ENCODE measurements around the gene TACC2.
A peak's percentile ranks its signal among the peaks of the same experiment; 100 is the strongest.

Gene TACC2

DNA sequence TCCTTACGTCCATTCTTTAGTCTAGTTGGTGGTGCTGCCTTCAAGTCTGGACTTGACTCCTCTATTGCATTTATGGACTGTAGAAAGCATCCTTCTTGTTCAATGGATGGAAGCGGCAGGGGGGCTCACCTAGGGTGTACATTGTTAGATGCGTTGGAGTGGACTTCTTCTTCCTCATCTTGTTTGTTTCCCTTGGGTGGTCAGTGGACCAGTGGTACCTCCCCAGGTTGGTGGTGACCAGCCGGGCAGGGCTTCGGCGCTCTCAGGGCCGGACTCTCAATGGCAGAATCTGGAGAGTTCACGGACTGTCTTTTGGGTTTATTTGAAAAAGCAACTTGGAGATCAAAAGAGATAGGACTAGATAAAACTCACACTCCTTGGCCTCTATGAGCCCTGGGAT lies 276.0 kb downstream of the TACC2 start:
- DNase-seq (ENCODE audit: low read depth in 4 of 4, low spot score in 1 of 4), result no peak

- no peak for DNase-seq (ENCODE audit: low read depth in 4 of 4, low spot score in 1 of 4)
These were observed 276.9 kb downstream of the TACC2 start for GRCh38 chr10:122265896-122266295.

- DNase-seq (ENCODE audit: low read depth in 4 of 4, low spot score in 1 of 4), result peak; percentile 18 to 31 (median 20)
These were observed 279.1 kb downstream of the TACC2 start for GRCh38 chr10:122267849-122268737.

GRCh38 chr10:122269059-122269687 lies 280.2 kb downstream of the TACC2 start:
- DNase-seq (ENCODE audit: low read depth in 4 of 4, low spot score in 1 of 4), result no peak

DNA sequence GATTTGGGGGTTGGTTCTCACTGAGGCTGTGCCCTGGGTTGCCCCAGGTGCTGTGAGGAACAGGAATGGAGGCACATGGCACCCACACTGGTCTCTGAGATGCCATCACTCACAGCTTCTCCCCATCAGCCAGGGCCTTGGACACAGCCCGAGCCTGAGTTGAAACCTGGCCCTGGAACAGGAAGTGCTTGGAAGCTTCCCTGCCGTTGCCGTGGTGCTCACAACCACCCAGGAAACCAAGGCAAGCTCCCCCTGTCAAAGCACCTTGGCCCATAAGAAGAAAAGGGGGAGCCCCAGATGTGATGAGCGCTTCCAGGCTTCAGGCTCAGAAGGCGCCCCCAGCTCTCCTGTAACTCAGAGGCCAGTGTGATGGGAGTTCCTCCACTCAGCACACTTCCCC lies 282.1 kb downstream of the TACC2 start, which contains the start of gene BTBD16:
Gene BTBD16, plus strand, starts transcription at position 221 of the 400 bp plus-strand sequence. CDS start 3,786 bp downstream, outside the sequence.
- DNase-seq (ENCODE audit: low read depth in 4 of 4, low spot score in 1 of 4), result no peak

- no peak for DNase-seq (ENCODE audit: low read depth in 4 of 4, low spot score in 1 of 4)
These were observed 285.1 kb downstream of the TACC2 start for GRCh38 chr10:122273966-122274545.

GRCh38 chr10:122276611-122277208 lies 287.7 kb downstream of the TACC2 start:
- no peak for DNase-seq (ENCODE audit: low read depth in 4 of 4, low spot score in 1 of 4)

- no peak for DNase-seq (ENCODE audit: low read depth in 4 of 4, low spot score in 1 of 4)
These were observed 288.7 kb downstream of the TACC2 start for GRCh38 chr10:122277526-122278136.

- DNase-seq (ENCODE audit: low read depth in 4 of 4, low spot score in 1 of 4), result no peak
These were observed 290.8 kb downstream of the TACC2 start for GRCh38 chr10:122279725-122280141.

DNA sequence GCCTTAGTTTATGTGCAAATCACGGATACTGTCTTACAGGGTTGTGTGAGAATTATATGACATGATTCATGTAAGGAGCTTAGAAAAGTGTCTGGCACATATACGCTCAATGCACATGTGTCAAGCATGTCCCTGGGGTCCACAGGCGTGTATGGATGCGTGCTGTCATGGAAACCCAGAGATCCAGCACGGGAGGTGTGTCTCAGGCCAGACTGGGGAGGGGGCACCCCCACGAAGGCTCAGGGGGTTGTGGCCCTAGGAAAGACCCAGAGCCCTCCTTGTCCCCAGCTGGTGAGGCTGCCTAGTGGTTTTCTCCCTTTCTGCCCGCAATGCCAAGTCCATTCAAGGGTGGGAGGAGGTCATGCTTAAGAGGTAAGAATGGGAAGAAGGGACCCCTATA lies 291.2 kb downstream of the TACC2 start:
- DNase-seq (ENCODE audit: low read depth in 4 of 4, low spot score in 1 of 4), result no peak

- no peak for DNase-seq (ENCODE audit: low read depth in 4 of 4, low spot score in 1 of 4)
These were observed 292.2 kb downstream of the TACC2 start for GRCh38 chr10:122281018-122281626.

DNA sequence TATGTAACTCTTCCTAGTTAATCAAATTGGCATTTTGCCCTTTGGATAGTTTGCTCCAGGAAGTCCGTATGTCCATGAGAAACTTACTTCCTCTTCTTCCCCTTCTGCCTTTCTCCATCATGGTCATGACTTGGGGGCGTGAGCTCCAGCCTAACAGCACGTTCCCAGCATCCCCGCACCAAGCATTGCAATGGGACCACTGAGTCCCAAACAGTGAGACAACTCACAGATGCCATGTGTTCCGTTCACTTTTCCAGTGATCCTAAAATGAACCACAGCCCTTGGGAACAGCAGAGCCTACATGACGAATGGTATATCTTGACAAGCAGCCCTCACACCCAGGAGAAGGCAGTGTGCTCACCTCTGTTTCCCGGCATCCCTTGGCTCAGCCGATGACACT lies 292.8 kb downstream of the TACC2 start:
- DNase-seq (ENCODE audit: low read depth in 4 of 4, low spot score in 1 of 4), result no peak

DNA sequence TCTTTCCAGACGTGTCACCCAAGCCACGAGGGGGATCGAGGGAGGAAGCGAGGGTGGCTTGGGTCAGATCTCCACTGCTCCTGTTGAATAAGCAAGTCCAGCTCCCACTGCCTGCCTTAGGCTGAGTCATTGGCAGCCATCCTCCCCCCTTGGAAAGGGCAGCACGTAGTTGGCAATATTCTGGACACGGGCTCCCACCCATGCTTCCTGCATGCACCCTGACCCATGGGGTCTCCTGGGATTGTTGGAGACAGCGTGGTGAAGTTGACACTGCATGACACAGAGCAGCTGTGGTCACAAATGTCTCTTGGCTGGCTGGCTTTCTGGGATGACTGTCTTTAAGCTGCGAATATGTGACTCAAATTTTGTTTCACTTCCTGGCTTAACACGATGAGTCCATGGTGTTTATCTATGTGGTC lies 293.3 kb downstream of the TACC2 start:
- no peak for DNase-seq (ENCODE audit: low read depth in 4 of 4, low spot score in 1 of 4)

- DNase-seq (ENCODE audit: low read depth in 4 of 4, low spot score in 1 of 4), result no peak
These were observed 293.9 kb downstream of the TACC2 start for GRCh38 chr10:122282909-122283308.

- no peak for DNase-seq (ENCODE audit: low read depth in 4 of 4, low spot score in 1 of 4)
These were observed 296.8 kb downstream of the TACC2 start for GRCh38 chr10:122285506-122286444.

GRCh38 chr10:122286867-122287266 lies 297.9 kb downstream of the TACC2 start:
- DNase-seq (ENCODE audit: low read depth in 4 of 4, low spot score in 1 of 4), result no peak

- no peak for DNase-seq (ENCODE audit: low read depth in 4 of 4, low spot score in 1 of 4)
These were observed 298.6 kb downstream of the TACC2 start for GRCh38 chr10:122287570-122287969.

GRCh38 chr10:122288262-122288661 lies 299.3 kb downstream of the TACC2 start:
- DNase-seq (ENCODE audit: low read depth in 4 of 4, low spot score in 1 of 4), result no peak

DNA sequence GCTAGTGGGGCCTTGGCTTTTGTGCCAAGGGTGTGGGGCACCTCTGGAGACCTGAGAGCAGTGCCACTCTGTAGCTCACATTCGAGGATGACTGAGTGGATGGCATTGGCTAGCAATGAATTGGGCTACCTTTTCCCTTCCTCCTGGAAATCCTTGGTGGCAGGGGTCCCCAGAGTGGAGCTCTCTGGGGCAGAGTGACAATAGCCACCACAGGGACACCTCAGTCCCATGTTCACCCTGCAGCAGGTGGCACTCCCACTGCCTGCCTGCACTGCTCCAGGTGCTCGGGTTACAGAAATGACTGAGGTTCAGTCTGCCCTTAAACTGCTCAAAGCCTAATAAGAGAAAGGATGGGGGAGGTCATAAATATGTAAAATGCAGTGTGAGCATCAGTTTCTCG lies 300.0 kb downstream of the TACC2 start:
- no peak for DNase-seq (ENCODE audit: low read depth in 4 of 4, low spot score in 1 of 4)

- DNase-seq (ENCODE audit: low read depth in 4 of 4, low spot score in 1 of 4), result no peak
These were observed 301.4 kb downstream of the TACC2 start for GRCh38 chr10:122290334-122290733.
